Measurements from ENCODE around the gene SLC37A4.
"Not testable (repeated sequence)": the region's sequence is repeated elsewhere in the genome, so short reads cannot be mapped to it uniquely, and the experiment has no call there.

The SLC37A4 gene

GRCh38 chr11:119017377-119017776 lies 13.3 kb downstream of the SLC37A4 start:
- DNase-seq (ENCODE audit: low spot score), result not testable (repeated sequence)

- no peak for DNase-seq (ENCODE audit: low spot score)
Measured at GRCh38 chr11:119016216-119017009, 14.3 kb downstream of the SLC37A4 start.

GRCh38 chr11:119015054-119015611 lies 15.5 kb downstream of the SLC37A4 start:
- DNase-seq (ENCODE audit: low spot score), result no peak

- DNase-seq (ENCODE audit: low spot score), result no peak
Measured at GRCh38 chr11:119014209-119014924, 16.3 kb downstream of the SLC37A4 start.

GRCh38 chr11:119012629-119013170 lies 18.0 kb downstream of the SLC37A4 start:
- DNase-seq (ENCODE audit: low spot score), result no peak

- no peak for DNase-seq (ENCODE audit: low spot score)
Measured at GRCh38 chr11:119011476-119012053, 19.1 kb downstream of the SLC37A4 start.

- DNase-seq (ENCODE audit: low spot score), result no peak
Measured at GRCh38 chr11:119006656-119007055, 24.0 kb downstream of the SLC37A4 start.

GRCh38 chr11:119000906-119001305 lies 29.8 kb downstream of the SLC37A4 start:
- DNase-seq (ENCODE audit: low spot score), result no peak

- no peak for DNase-seq (ENCODE audit: low spot score)
Measured at GRCh38 chr11:118998822-118999221, 31.9 kb downstream of the SLC37A4 start.

- no peak for DNase-seq (ENCODE audit: low spot score)
Measured at GRCh38 chr11:118998388-118998717, 32.3 kb downstream of the SLC37A4 start.

- peak; percentile 97 for DNase-seq (ENCODE audit: low spot score)
Measured at GRCh38 chr11:118997627-118998387, 32.9 kb downstream of the SLC37A4 start, which contains the start of gene CENATAC. TSS of gene CENATAC (plus strand) at chr11:118998138. CDS start at chr11:118998198, 60 bp downstream.

GRCh38 chr11:118996926-118997626 lies 33.6 kb downstream of the SLC37A4 start:
- peak; percentile 73 for DNase-seq (ENCODE audit: low spot score)

- DNase-seq (ENCODE audit: low spot score), result not testable (repeated sequence)
Measured at GRCh38 chr11:118991486-118992038, 39.1 kb downstream of the SLC37A4 start.

- DNase-seq (ENCODE audit: low spot score), result no peak
Measured at GRCh38 chr11:118988280-118988679, 42.4 kb downstream of the SLC37A4 start.

GRCh38 chr11:118984825-118985224 lies 45.9 kb downstream of the SLC37A4 start:
- DNase-seq (ENCODE audit: low spot score), result no peak

- not testable (repeated sequence) for DNase-seq (ENCODE audit: low spot score)
Measured at GRCh38 chr11:118984337-118984736, 46.3 kb downstream of the SLC37A4 start.

- DNase-seq (ENCODE audit: low spot score), result no peak
Measured at GRCh38 chr11:118980191-118980881, 50.3 kb downstream of the SLC37A4 start.

GRCh38 chr11:118979434-118979833 lies 51.2 kb downstream of the SLC37A4 start:
- DNase-seq (ENCODE audit: low spot score), result no peak

- no peak for DNase-seq (ENCODE audit: low spot score)
Measured at GRCh38 chr11:118975771-118976709, 54.6 kb downstream of the SLC37A4 start.
